ENCODE measurements around the gene ARID3A.

Gene ARID3A

GRCh38 chr19:944171-944567 is 18.3 kb downstream of the ARID3A start:
- Histone ChIP-seq H3K36me3 (ENCODE audit: control insufficient read depth, insufficient read depth, low read length) (peaks cover 52% of the 10 kb centered on the region), H3K4me3 (ENCODE audit: low read depth, low read length) (no peak overlapping the region), H3K9ac (ENCODE audit: low read length) (no peak overlapping the region), H3K4me1 (ENCODE audit: control insufficient read depth, insufficient read depth, low read length) (no peaks in the 10 kb centered on the region), H3K27me3 (ENCODE audit: control insufficient read depth, insufficient read depth, low read length) (no peaks in the 10 kb centered on the region), H3K9me3 (ENCODE audit: control insufficient read depth, insufficient read depth, low read depth, low read length) (no peaks in the 10 kb centered on the region), H3K27ac (ENCODE audit: low read depth, low read length) (no peak overlapping the region)

GRCh38 chr19:944663-945241 is 18.9 kb downstream of the ARID3A start:
- no peaks in the 10 kb centered on the region for H3K9me3 ChIP-seq (ENCODE audit: control insufficient read depth, insufficient read depth, low read depth, low read length)
- H3K4me3 ChIP-seq (ENCODE audit: low read depth, low read length) = no peak overlapping the region
- no peak overlapping the region for H3K9ac ChIP-seq (ENCODE audit: low read length)
- H3K4me1 ChIP-seq (ENCODE audit: control insufficient read depth, insufficient read depth, low read length) = no peaks in the 10 kb centered on the region
- no peaks in the 10 kb centered on the region for H3K27me3 ChIP-seq (ENCODE audit: control insufficient read depth, insufficient read depth, low read length)
- H3K27ac ChIP-seq (ENCODE audit: low read depth, low read length) = no peak overlapping the region
- H3K36me3 ChIP-seq (ENCODE audit: control insufficient read depth, insufficient read depth, low read length) = peaks cover 46% of the 10 kb centered on the region

GRCh38 chr19:945401-946252 is 19.8 kb downstream of the ARID3A start:
- Histone ChIP-seq H3K27me3 (ENCODE audit: control insufficient read depth, insufficient read depth, low read length) (no peaks in the 10 kb centered on the region), H3K4me1 (ENCODE audit: control insufficient read depth, insufficient read depth, low read length) (no peaks in the 10 kb centered on the region), H3K9ac (ENCODE audit: low read length) (no peak overlapping the region), H3K4me3 (ENCODE audit: low read depth, low read length) (no peak overlapping the region), H3K36me3 (ENCODE audit: control insufficient read depth, insufficient read depth, low read length) (peaks cover 41% of the 10 kb centered on the region), H3K9me3 (ENCODE audit: control insufficient read depth, insufficient read depth, low read depth, low read length) (no peaks in the 10 kb centered on the region), H3K27ac (ENCODE audit: low read depth, low read length) (no peak overlapping the region)

GRCh38 chr19:947090-947706 is 21.4 kb downstream of the ARID3A start:
- peaks cover 29% of the 10 kb centered on the region for H3K36me3 ChIP-seq (ENCODE audit: control insufficient read depth, insufficient read depth, low read length)
- no peaks in the 10 kb centered on the region for H3K27me3 ChIP-seq (ENCODE audit: control insufficient read depth, insufficient read depth, low read length)
- no peaks in the 10 kb centered on the region for H3K4me1 ChIP-seq (ENCODE audit: control insufficient read depth, insufficient read depth, low read length)
- no peak overlapping the region for H3K4me3 ChIP-seq (ENCODE audit: low read depth, low read length)
- no peak overlapping the region for H3K9ac ChIP-seq (ENCODE audit: low read length)
- H3K9me3 ChIP-seq (ENCODE audit: control insufficient read depth, insufficient read depth, low read depth, low read length) = no peaks in the 10 kb centered on the region
- no peak overlapping the region for H3K27ac ChIP-seq (ENCODE audit: low read depth, low read length)

GRCh38 chr19:947707-948539 is 22.1 kb downstream of the ARID3A start:
- no peak overlapping the region for H3K27ac ChIP-seq (ENCODE audit: low read depth, low read length)

GRCh38 chr19:948842-949496 is 23.1 kb downstream of the ARID3A start:
- Histone ChIP-seq H3K9me3 (ENCODE audit: control insufficient read depth, insufficient read depth, low read depth, low read length) (no peaks in the 10 kb centered on the region), H3K36me3 (ENCODE audit: control insufficient read depth, insufficient read depth, low read length) (peaks cover 16% of the 10 kb centered on the region), H3K27ac (ENCODE audit: low read depth, low read length) (no peak overlapping the region), H3K4me3 (ENCODE audit: low read depth, low read length) (no peak overlapping the region), H3K9ac (ENCODE audit: low read length) (no peak overlapping the region), H3K27me3 (ENCODE audit: control insufficient read depth, insufficient read depth, low read length) (no peaks in the 10 kb centered on the region), H3K4me1 (ENCODE audit: control insufficient read depth, insufficient read depth, low read length) (peaks cover 15% of the 10 kb centered on the region)

More at GRCh38 chr19:947707-948539, 22.1 kb downstream of the ARID3A start:
- Histone ChIP-seq H3K4me1 (ENCODE audit: control insufficient read depth, insufficient read depth, low read length) (peaks cover 6% of the 10 kb centered on the region; the same call in 1 of the 2 replicates), H3K9ac (ENCODE audit: low read length) (no peak overlapping the region), H3K27me3 (ENCODE audit: control insufficient read depth, insufficient read depth, low read length) (no peaks in the 10 kb centered on the region), H3K9me3 (ENCODE audit: control insufficient read depth, insufficient read depth, low read depth, low read length) (no peaks in the 10 kb centered on the region), H3K4me3 (ENCODE audit: low read depth, low read length) (no peak overlapping the region), H3K36me3 (ENCODE audit: control insufficient read depth, insufficient read depth, low read length) (peaks cover 22% of the 10 kb centered on the region)

- H3K9ac ChIP-seq (ENCODE audit: low read length) = no peak overlapping the region
- H3K27me3 ChIP-seq (ENCODE audit: control insufficient read depth, insufficient read depth, low read length) = no peaks in the 10 kb centered on the region
- H3K4me3 ChIP-seq (ENCODE audit: low read depth, low read length) = no peak overlapping the region
- peaks cover 31% of the 10 kb centered on the region for H3K4me1 ChIP-seq (ENCODE audit: control insufficient read depth, insufficient read depth, low read length)
- no peak overlapping the region for H3K27ac ChIP-seq (ENCODE audit: low read depth, low read length)
- peaks cover 15% of the 10 kb centered on the region for H3K36me3 ChIP-seq (ENCODE audit: control insufficient read depth, insufficient read depth, low read length)
- no peaks in the 10 kb centered on the region for H3K9me3 ChIP-seq (ENCODE audit: control insufficient read depth, insufficient read depth, low read depth, low read length)
These were observed 24.7 kb downstream of the ARID3A start for GRCh38 chr19:950352-951066.

GRCh38 chr19:952049-952679 is 26.3 kb downstream of the ARID3A start:
- peaks cover 13% of the 10 kb centered on the region for H3K36me3 ChIP-seq (ENCODE audit: control insufficient read depth, insufficient read depth, low read length)
- H3K4me1 ChIP-seq (ENCODE audit: control insufficient read depth, insufficient read depth, low read length) = peaks cover 45% of the 10 kb centered on the region
- H3K27ac ChIP-seq (ENCODE audit: low read depth, low read length) = peak overlapping the region; percentile 96
- H3K27me3 ChIP-seq (ENCODE audit: control insufficient read depth, insufficient read depth, low read length) = no peaks in the 10 kb centered on the region
- peak overlapping the region; percentile 68 for H3K9ac ChIP-seq (ENCODE audit: low read length)
- no peak overlapping the region; the same call in 1 of the 2 replicates for H3K4me3 ChIP-seq (ENCODE audit: low read depth, low read length)
- no peaks in the 10 kb centered on the region for H3K9me3 ChIP-seq (ENCODE audit: control insufficient read depth, insufficient read depth, low read depth, low read length)

GRCh38 chr19:952680-953444 is 27.0 kb downstream of the ARID3A start:
- Histone ChIP-seq H3K4me3 (ENCODE audit: low read depth, low read length) (peak overlapping the region; percentile 40; the same call in 1 of the 2 replicates), H3K36me3 (ENCODE audit: control insufficient read depth, insufficient read depth, low read length) (0 out of 2 replicates have a peak, but pooled peaks cover 7% of the 10 kb centered on the region), H3K27me3 (ENCODE audit: control insufficient read depth, insufficient read depth, low read length) (no peaks in the 10 kb centered on the region), H3K4me1 (ENCODE audit: control insufficient read depth, insufficient read depth, low read length) (peaks cover 47% of the 10 kb centered on the region), H3K9me3 (ENCODE audit: control insufficient read depth, insufficient read depth, low read depth, low read length) (no peaks in the 10 kb centered on the region), H3K9ac (ENCODE audit: low read length) (peak overlapping the region; percentile 68), H3K27ac (ENCODE audit: low read depth, low read length) (peak overlapping the region; percentile 96)
